ENCODE data around the gene CYSLTR2.

CYSLTR2 gene

GRCh38 chr13:48625413-48626076, 28.2 kb upstream of the CYSLTR2 start:
- TF ChIP-seq CTCF (IDR thresholded peaks at IDR 0.05; ENCODE audit: control insufficient read depth, insufficient read depth, low read depth, low read length, missing control alignments) = no peak
- DNase-seq (ENCODE audit: low read depth) = no peak
- H3K4me3 ChIP-seq (ENCODE audit: control insufficient read depth, low read depth, low read length) = no peak overlapping the region

- no peak for DNase-seq (ENCODE audit: low read depth)
- no peak overlapping the region for H3K4me3 ChIP-seq (ENCODE audit: control insufficient read depth, low read depth, low read length)
- no peak for TF ChIP-seq CTCF (IDR thresholded peaks at IDR 0.05; ENCODE audit: control insufficient read depth, insufficient read depth, low read depth, low read length, missing control alignments)
Observed at GRCh38 chr13:48626077-48626449, 27.7 kb upstream of the CYSLTR2 start.

GRCh38 chr13:48626726-48627451, 26.8 kb upstream of the CYSLTR2 start:
- no peak overlapping the region for H3K4me3 ChIP-seq (ENCODE audit: control insufficient read depth, low read depth, low read length)
- no peak for DNase-seq (ENCODE audit: low read depth)
- no peak for TF ChIP-seq CTCF (IDR thresholded peaks at IDR 0.05; ENCODE audit: control insufficient read depth, insufficient read depth, low read depth, low read length, missing control alignments)

- no peak overlapping the region for H3K4me3 ChIP-seq (ENCODE audit: control insufficient read depth, low read depth, low read length)
- TF ChIP-seq CTCF (IDR thresholded peaks at IDR 0.05; ENCODE audit: control insufficient read depth, insufficient read depth, low read depth, low read length, missing control alignments) = no peak
- no peak for DNase-seq (ENCODE audit: low read depth)
Observed at GRCh38 chr13:48629277-48629676, 24.5 kb upstream of the CYSLTR2 start.

- no peak for DNase-seq (ENCODE audit: low read depth)
- no peak for TF ChIP-seq CTCF (IDR thresholded peaks at IDR 0.05; ENCODE audit: control insufficient read depth, insufficient read depth, low read depth, low read length, missing control alignments)
- H3K4me3 ChIP-seq (ENCODE audit: control insufficient read depth, low read depth, low read length) = no peak overlapping the region
Observed at GRCh38 chr13:48630291-48630690, 23.4 kb upstream of the CYSLTR2 start.

GRCh38 chr13:48630773-48631172, 23.0 kb upstream of the CYSLTR2 start:
- DNase-seq (ENCODE audit: low read depth) = no peak
- TF ChIP-seq CTCF (IDR thresholded peaks at IDR 0.05; ENCODE audit: control insufficient read depth, insufficient read depth, low read depth, low read length, missing control alignments) = no peak
- no peak overlapping the region for H3K4me3 ChIP-seq (ENCODE audit: control insufficient read depth, low read depth, low read length)
